GOT3 (cell line): ENCODE measurements around the gene TTLL11.
"Not testable (repeated sequence)": the region's sequence is repeated elsewhere in the genome, so short reads cannot be mapped to it uniquely, and the experiment has no call there.

Experiments
- DNase-seq: peaks from one replicate; lab custom pipeline; 2025; ENCODE audit warnings: mixed read lengths; lab: John Stamatoyannopoulos, UW

TTLL11 gene

GRCh38 chr9:122001491-122002201, 91.5 kb downstream of the TTLL11 start:
- DNase-seq, result no peak

DNA sequence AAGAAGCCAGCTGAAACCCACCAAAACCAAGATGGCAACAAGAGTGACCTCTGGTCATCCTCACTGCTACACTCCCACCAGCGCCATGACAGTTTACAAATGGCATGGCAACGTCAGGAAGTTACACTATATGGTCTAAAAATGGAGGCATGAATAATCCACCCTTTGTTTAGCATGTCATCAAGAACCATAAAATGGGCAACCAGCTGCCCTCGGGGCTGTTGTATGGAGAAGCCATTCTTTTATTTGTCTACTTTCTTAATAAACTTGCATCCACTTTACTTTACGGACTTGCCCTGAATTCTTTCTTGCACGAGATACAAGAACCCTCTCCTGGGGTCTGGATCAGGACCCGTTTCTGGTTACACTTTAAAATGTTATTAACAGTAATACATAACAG, 92.6 kb downstream of the TTLL11 start:
- DNase-seq, result not testable (repeated sequence)

DNA sequence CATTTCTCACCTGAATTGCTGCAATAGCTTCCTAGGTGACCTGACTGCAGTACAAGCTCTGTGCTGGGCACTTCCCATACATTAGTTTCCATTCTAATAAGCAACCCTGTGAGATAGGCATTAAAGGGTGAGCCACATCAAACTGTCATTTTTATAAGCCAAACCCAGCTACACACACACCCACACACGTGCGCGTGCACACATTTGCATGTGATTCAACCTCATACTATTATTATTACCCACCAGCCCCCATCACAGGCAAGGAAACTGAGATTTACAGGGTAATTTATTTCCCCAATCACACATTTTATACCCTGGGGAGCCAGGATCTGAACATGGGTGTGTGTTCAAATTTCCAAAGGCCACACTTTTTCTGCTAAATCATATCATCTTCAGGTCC, 93.6 kb downstream of the TTLL11 start:
- DNase-seq, result no peak

DNA sequence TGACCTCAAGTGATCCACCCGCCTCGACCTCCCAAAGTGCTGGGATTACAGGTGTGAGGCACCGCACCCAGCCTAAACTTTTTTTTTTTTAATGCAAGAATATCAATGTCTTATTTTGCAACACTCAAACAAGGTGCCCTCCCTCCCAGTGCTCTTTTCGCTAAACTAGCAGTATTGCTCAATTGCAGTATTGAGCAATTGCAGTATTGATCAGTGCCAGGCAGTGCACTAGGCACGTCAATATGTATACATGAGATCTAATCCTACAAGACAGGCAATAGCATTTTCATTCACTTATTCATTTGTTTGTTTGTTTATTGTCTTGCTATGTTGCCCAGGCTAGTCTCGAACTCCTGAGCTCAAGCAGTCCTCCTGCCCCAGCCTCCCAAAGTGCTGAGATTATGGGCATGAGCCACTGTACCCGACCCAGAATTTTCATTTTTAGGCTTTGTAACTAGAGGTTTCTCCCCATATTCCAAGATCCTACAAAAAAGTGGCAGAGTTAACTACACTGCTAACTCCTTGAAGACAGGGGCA, 94.5 kb downstream of the TTLL11 start:
- no peak for DNase-seq

GRCh38 chr9:121997791-121998190, 95.3 kb downstream of the TTLL11 start:
- no peak for DNase-seq

- no peak for DNase-seq
Measured at GRCh38 chr9:121996783-121997182, 96.3 kb downstream of the TTLL11 start.

GRCh38 chr9:121995997-121996396, 97.1 kb downstream of the TTLL11 start:
- DNase-seq, result no peak

DNA sequence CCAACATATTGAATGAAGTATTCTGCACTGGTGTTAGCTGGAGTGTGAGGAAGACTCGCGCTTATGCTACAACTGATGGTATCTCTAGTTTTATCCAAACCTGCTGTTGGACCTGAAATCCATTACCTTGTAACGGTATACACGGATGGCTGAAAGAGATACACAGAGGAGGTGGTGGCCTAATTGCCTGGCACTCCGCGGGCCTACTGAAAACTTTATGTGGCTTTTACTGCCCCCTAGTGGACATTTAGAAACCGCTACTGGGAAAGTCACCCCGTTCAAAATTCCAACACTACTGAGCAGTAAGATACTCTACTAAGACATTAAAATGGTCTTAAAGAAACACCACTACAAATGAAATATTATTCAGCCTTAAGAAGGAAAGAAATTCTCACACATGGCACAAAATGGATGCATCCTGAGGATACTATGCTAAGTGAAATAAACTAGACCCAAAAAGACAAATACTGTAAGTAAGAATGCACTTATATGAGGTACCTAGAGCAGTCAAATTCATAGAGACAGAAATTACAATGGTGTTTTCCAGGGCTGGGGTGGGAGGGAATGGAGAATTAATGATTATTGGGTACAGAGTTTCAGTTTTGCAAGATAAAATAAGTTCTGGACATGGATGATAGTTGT, 100.4 kb downstream of the TTLL11 start:
- DNase-seq, result no peak

- DNase-seq, result no peak
Measured at GRCh38 chr9:121991307-121991661, 101.8 kb downstream of the TTLL11 start.

GRCh38 chr9:121990600-121991306, 102.4 kb downstream of the TTLL11 start:
- DNase-seq, result no peak

DNA sequence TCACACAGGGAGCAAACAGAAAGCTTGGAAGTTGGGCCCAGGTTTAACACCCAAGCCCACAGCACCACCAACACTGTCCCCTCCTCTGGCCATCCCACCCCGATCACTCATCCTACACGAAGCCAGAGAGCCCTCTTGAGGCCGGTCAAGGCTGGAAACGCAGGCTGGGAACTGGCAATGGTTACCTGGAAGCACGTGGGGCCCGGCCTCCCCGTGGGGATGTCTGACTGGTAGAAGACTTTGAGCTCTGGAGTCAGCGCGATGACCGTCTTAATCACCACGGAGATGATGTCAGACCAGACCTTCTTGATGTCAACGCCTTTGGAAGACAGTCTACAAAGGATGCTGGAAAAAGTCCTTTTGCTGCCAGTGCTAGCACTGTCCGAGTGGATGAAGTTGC, 104.1 kb downstream of the TTLL11 start:
- no peak for DNase-seq

GRCh38 chr9:121987314-121987713, 105.8 kb downstream of the TTLL11 start:
- DNase-seq, result no peak

DNA sequence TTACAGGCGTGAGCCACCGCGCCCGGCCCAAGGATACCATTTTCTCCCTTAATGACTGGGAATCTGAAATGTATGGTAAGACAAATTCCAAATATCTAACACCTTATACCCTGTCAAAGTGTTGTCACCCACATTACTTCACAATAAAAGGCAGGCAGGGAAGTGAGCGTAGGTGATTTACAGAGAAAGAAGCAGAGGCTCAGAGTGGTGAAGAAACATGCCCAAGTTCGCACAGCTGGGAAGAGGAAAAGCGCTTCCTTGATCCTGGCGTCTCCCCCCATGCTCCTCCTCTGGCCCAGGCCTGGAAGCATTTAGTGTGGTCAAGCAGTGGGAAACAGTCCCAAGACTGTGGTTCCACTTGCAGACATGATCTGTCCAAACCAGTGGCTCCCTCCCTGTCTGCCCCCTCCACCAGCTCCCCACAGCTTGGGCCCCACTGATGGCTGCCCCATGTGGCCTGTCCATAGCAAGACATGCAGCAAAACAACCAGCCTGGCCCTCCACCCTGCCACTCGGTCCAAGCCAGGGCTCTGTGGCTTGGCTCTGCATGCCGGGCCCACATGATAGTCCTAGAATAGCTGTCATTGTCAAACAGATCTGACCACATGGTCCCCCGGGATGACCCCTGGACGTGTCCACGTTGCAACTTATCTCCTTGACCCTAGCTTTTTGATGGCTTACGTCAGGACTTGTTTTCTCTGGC, 107.2 kb downstream of the TTLL11 start:
- DNase-seq, result no peak

GRCh38 chr9:121984726-121985402, 108.2 kb downstream of the TTLL11 start:
- DNase-seq, result no peak

DNA sequence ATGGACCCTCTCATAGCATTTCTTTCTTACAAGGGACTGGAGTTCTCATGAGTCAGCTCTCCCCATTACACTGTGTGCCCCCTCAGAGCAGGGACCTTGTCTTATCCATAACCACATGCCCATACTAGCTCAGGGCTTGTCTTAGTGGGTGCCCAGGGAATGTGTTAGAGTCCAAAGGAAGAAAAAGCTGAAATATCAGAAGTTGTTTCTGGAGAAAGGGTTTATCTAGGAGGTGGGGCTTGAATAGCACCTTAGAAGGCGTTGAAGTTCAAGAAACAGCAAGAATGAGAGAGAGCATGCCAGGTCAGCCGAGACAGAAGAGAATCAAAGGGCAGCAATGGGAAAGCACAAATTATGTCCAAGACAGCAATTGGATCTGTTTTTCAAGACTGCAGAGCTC, 109.4 kb downstream of the TTLL11 start:
- DNase-seq, result no peak

DNA sequence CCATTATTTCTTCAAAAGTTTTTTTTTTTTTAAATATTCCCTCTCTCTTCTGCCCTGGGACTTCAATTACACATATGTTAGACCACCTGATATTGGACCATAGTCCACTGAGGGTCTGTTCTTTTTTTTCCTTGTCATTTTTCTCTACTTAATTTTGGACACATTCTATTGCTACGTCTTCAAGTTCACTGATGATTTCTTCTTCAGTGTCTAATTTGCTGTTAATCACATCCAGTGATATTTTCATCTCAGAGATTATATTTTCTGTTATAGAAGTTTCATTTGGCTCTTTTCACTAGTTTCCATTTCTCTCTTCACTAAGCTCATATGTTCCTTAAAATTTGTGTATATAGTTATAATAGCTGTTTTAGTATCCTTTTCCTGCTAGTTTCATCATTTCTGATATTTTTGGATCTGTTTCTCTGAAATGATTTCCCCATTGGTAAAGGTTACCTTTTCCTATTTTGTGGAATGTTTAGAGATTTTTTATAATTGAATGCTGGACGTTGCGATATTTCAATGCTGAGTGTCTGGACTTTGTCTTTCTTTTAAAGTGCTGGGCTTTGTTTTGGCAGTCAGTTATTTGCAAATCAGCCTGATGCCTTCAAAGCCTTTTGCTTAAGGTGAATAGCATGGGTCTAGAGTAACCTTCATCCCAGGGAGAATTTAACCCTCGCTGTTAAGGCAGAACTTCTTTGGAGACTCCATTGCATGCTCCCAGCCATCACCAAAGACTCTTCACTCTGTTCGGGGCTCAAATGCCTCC, 111.8 kb downstream of the TTLL11 start:
- no peak for DNase-seq

GRCh38 chr9:121980665-121981064, 112.4 kb downstream of the TTLL11 start:
- not testable (repeated sequence) for DNase-seq

DNA sequence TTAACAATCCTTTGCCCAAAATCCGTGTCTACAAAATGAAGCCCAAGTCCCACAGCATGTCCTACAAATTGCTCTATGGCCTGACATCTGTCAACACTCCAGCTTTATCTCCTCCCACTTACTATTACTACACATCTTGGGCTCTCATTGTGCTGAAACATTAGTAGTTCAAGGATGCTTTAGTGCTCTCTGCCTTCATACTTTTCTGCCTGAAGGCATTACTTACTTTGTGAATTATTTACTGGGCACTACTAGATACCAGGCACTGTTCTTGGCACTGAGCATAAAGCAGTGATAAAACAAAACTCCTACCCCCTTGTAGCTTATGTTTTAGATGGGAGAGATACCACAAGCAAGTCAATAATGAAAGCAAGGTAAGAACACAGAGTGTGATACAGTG, 113.4 kb downstream of the TTLL11 start:
- DNase-seq, result no peak

- DNase-seq, result no peak
Measured at GRCh38 chr9:121976751-121977150, 116.4 kb downstream of the TTLL11 start.

DNA sequence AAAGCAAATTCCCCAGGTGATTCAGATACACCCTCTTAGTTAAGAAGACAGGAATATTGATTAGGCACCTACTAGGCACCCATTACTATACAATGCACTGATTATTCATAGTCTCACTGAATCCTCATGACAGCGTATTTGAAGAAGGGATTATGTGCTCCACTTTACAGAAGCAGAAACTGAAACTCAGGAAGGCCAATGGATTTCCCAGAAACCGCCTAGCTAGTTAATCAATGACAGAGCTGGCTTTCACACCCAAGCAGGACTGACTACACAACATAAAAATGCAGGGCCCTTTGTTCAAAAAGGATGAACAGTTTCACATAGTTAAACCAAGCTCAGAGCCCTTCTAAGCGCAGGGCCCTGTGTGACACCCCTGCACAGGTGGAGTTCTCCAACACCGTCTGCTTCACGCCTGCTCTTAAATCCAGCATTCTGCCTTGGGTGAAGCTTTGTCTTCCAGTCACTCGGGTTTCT, 117.3 kb downstream of the TTLL11 start:
- DNase-seq, result no peak

GRCh38 chr9:121974421-121974820, 118.7 kb downstream of the TTLL11 start:
- no peak for DNase-seq
